GM19463 (cell line): ENCODE results near the gene TMEM80.
A peak's percentile ranks its signal among the peaks of the same experiment; 100 is the strongest.

Experiments used
- ATAC-seq: cut with Tn5 transposase; IDR thresholded peaks from one replicate; pipeline ENCODE4 v1.9.1; 2021; ENCODE audit warnings: mild to moderate bottlenecking, moderate library complexity; ENCODE audit not compliant: unreplicated experiment

TMEM80 gene

GRCh38 chr11:742571-743201, 47.1 kb downstream of the TMEM80 start:
- no peak for ATAC-seq

GRCh38 chr11:745428-745827, 49.8 kb downstream of the TMEM80 start:
- ATAC-seq: no peak

- peak; percentile 12 for ATAC-seq
Observed at GRCh38 chr11:746289-747157, 50.9 kb downstream of the TMEM80 start.

- peak; percentile 93 for ATAC-seq
Observed at GRCh38 chr11:747158-748006, 51.8 kb downstream of the TMEM80 start, which contains the start of gene TALDO1. TSS of gene TALDO1 (plus strand) at chr11:747464. CDS start at chr11:747482, 18 bp downstream.

GRCh38 chr11:748007-748359, 52.4 kb downstream of the TMEM80 start:
- ATAC-seq: no peak

- ATAC-seq: no peak
Observed at GRCh38 chr11:749731-750130, 54.1 kb downstream of the TMEM80 start.
